Measurements from ENCODE around the gene TRNP1.
"Not testable (repeated sequence)": the region's sequence is repeated elsewhere in the genome, so short reads cannot be mapped to it uniquely, and the experiment has no call there.

TRNP1 gene

GRCh38 chr1:26986658-26987057, 6.8 kb upstream of the TRNP1 start:
- no peak for TF ChIP-seq CTCF (IDR thresholded peaks at IDR 0.05; ENCODE audit: low read depth, low read length)
- no peaks in the 10 kb centered on the region for H3K9me3 ChIP-seq (ENCODE audit: severe bottlenecking)
- DNase-seq: no peak

GRCh38 chr1:26989403-26990109, 3.9 kb upstream of the TRNP1 start:
- H3K9me3 ChIP-seq (ENCODE audit: severe bottlenecking); H3K27ac ChIP-seq; H3K4me3 ChIP-seq (ENCODE audit: low read depth, low read length); DNase-seq; H3K36me3 ChIP-seq: not testable (repeated sequence)
- peaks cover 15% of the 10 kb centered on the region for H3K27me3 ChIP-seq (ENCODE audit: insufficient read depth, low read depth, severe bottlenecking)

More at GRCh38 chr1:26986658-26987057, 6.8 kb upstream of the TRNP1 start:
- Histone ChIP-seq H3K36me3 (no peaks in the 10 kb centered on the region), H3K27me3 (ENCODE audit: insufficient read depth, low read depth, severe bottlenecking) (no peaks in the 10 kb centered on the region), H3K27ac (no peak overlapping the region), H3K4me3 (ENCODE audit: low read depth, low read length) (no peak overlapping the region)

GRCh38 chr1:26991310-26992116, 2.0 kb upstream of the TRNP1 start:
- H3K27me3 ChIP-seq (ENCODE audit: insufficient read depth, low read depth, severe bottlenecking): peaks cover 23% of the 10 kb centered on the region
- H3K27ac ChIP-seq: peak overlapping the region; percentile 45
- peak; percentile 53; the same call in 1 of the 2 replicates for TF ChIP-seq CTCF (IDR thresholded peaks at IDR 0.05; ENCODE audit: low read depth, low read length)
- H3K36me3 ChIP-seq: no peaks in the 10 kb centered on the region; the same call in 1 of the 2 replicates
- H3K4me3 ChIP-seq (ENCODE audit: low read depth, low read length): no peak overlapping the region
- peak; percentile 82 for DNase-seq
- H3K9me3 ChIP-seq (ENCODE audit: severe bottlenecking): no peaks in the 10 kb centered on the region

GRCh38 chr1:26994020-26994786, 711 bp downstream of the TRNP1 start:
- no peak for DNase-seq
- no peak for TF ChIP-seq CTCF (IDR thresholded peaks at IDR 0.05; ENCODE audit: low read depth, low read length)
- Histone ChIP-seq H3K27ac (no peak overlapping the region), H3K9me3 (ENCODE audit: severe bottlenecking) (no peaks in the 10 kb centered on the region), H3K36me3 (no peaks in the 10 kb centered on the region; the same call in 1 of the 2 replicates), H3K4me3 (ENCODE audit: low read depth, low read length) (peak overlapping the region; percentile 46), H3K27me3 (ENCODE audit: insufficient read depth, low read depth, severe bottlenecking) (peaks cover 23% of the 10 kb centered on the region)

GRCh38 chr1:26994787-26995517, 1.5 kb downstream of the TRNP1 start:
- Histone ChIP-seq H3K9me3 (ENCODE audit: severe bottlenecking) (no peaks in the 10 kb centered on the region), H3K27me3 (ENCODE audit: insufficient read depth, low read depth, severe bottlenecking) (peaks cover 23% of the 10 kb centered on the region), H3K27ac (no peak overlapping the region), H3K4me3 (ENCODE audit: low read depth, low read length) (peak overlapping the region; percentile 37), H3K36me3 (no peaks in the 10 kb centered on the region; the same call in 1 of the 2 replicates)
- DNase-seq: no peak
- TF ChIP-seq CTCF (IDR thresholded peaks at IDR 0.05; ENCODE audit: low read depth, low read length): no peak
